ENCODE measurements around the gene TENM3.

TENM3 gene

DNA sequence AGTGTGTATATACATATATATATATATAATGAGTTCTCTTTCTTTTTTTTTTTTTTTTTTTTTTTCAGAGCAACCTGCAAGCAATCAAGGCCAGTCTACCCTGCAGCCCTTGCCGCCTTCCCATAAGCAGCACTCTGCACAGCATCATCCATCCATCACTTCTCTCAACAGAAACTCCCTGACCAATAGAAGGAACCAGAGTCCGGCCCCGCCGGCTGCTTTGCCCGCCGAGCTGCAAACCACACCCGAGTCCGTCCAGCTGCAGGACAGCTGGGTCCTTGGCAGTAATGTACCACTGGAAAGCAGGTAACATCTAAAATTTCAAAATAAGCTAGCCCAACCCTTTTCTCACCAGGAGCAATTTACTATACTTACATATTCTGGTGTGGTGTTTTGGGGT lies 357.7 kb downstream of the TENM3 start:
- no peak for DNase-seq
- CTCF ChIA-PET, result no interaction called here
- no peaks in the 10 kb centered on the region for H3K36me3 Mint-ChIP-seq
- no peaks in the 10 kb centered on the region for H3K4me1 Mint-ChIP-seq
- H3K9me3 Mint-ChIP-seq, result no peaks in the 10 kb centered on the region
- H3K27me3 Mint-ChIP-seq, result no peaks in the 10 kb centered on the region
- no peak overlapping the region for H3K4me3 Mint-ChIP-seq
- no peak overlapping the region for H3K27ac Mint-ChIP-seq

DNA sequence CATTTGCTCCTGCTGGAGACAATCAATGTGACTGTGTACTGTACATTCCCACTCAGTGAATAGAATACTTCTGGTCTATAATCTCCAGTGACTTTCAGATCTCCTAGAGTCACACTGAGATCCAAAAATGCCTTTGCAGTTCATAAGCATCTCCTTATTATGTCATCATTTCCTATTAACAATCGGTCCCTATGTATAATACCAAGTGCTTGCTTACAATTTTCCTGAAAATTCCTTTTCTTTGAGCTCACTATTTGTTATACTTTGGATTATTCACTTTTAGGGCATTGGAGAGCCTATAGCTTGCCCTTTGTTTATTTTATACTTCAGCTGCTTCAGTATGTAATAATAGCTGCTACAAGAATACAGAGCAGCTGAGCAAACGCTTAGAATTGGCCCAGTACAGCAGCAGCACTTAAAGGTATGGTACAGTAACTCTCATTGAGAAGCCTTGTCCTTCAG lies 361.0 kb downstream of the TENM3 start:
- H3K27ac Mint-ChIP-seq, result no peak overlapping the region
- H3K36me3 Mint-ChIP-seq, result no peaks in the 10 kb centered on the region
- H3K4me1 Mint-ChIP-seq, result no peaks in the 10 kb centered on the region
- H3K27me3 Mint-ChIP-seq, result no peaks in the 10 kb centered on the region
- CTCF ChIA-PET, result no interaction called here
- H3K9me3 Mint-ChIP-seq, result no peaks in the 10 kb centered on the region
- DNase-seq, result no peak
- no peak overlapping the region for H3K4me3 Mint-ChIP-seq

DNA sequence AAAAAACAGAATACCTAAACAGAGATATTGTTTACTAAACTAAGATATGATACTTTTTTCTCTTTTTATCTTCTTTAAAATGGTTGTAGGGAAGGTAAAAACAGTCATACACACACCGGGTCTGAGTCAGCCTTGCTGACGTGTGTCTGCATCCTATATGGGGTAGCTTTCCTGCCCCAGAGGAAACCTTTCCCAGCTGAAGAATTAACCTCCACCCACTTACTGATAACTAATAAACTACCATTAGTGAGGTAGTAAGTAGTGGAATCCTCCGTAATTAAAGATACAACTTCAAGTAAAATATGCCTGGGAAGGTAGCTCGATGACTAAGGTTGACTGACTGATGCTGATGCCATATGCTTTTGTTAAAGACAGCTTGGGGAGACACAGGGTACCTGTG lies 361.8 kb downstream of the TENM3 start:
- no peaks in the 10 kb centered on the region for H3K36me3 Mint-ChIP-seq
- CTCF ChIA-PET, result no interaction called here
- DNase-seq, result no peak
- H3K27me3 Mint-ChIP-seq, result no peaks in the 10 kb centered on the region
- no peak overlapping the region for H3K27ac Mint-ChIP-seq
- H3K4me1 Mint-ChIP-seq, result no peaks in the 10 kb centered on the region
- no peak overlapping the region for H3K4me3 Mint-ChIP-seq
- H3K9me3 Mint-ChIP-seq, result no peaks in the 10 kb centered on the region

GRCh38 chr4:182608525-182608924 lies 365.3 kb downstream of the TENM3 start:
- H3K9me3 Mint-ChIP-seq, result no peaks in the 10 kb centered on the region
- H3K4me3 Mint-ChIP-seq, result no peak overlapping the region
- DNase-seq, result no peak
- no peaks in the 10 kb centered on the region for H3K36me3 Mint-ChIP-seq
- H3K27me3 Mint-ChIP-seq, result no peaks in the 10 kb centered on the region
- no peak overlapping the region for H3K27ac Mint-ChIP-seq
- CTCF ChIA-PET, result no interaction called here
- H3K4me1 Mint-ChIP-seq, result no peaks in the 10 kb centered on the region

DNA sequence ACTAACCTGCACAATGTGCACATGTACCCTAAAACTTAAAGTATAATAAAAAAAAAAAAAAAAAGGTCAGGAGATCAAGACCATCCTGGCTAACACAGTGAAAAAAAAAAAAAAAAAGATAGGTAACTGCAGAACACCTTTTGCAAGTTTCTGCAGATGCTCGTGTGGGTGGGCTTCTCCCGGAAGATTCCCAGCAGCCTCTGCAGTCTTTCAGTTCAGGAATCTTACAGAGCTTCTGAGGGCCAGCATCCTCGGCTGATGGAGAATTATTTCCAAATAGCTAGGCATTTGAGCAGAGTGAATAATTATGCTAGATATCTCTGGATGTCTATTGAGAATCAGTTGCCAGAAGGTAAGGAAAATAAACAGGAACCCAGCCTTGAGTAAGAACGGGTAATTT lies 373.3 kb downstream of the TENM3 start:
- Mint-ChIP-seq H3K4me3 (no peak overlapping the region), H3K4me1 (no peaks in the 10 kb centered on the region), H3K27ac (no peak overlapping the region), H3K27me3 (peaks cover 4% of the 10 kb centered on the region), H3K36me3 (no peaks in the 10 kb centered on the region), H3K9me3 (no peaks in the 10 kb centered on the region)
- no peak for DNase-seq
- CTCF ChIA-PET, result no interaction called here

DNA sequence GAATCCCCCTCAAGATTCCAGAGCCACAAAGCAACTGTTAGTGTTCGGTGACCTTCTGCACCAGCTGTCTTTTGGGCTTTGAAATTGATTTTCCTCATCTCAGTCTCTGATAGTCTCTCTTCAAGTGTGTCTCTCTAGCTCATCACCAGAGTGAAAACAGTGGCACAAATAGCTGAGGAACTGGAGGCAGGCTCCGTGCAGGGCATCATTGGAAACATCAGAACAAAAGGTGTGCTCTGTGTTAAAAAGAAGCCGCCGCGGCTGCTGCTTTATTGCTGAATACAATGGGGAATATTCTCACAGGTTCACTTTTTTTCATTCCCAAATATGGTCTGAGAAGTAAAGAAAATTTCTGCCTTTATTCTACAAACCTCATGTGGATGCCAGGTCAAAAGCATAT lies 376.5 kb downstream of the TENM3 start:
- H3K27me3 Mint-ChIP-seq, result peaks cover 2% of the 10 kb centered on the region
- H3K9me3 Mint-ChIP-seq, result no peaks in the 10 kb centered on the region
- no peaks in the 10 kb centered on the region for H3K36me3 Mint-ChIP-seq
- CTCF ChIA-PET, result no interaction called here
- no peak overlapping the region for H3K4me3 Mint-ChIP-seq
- no peak overlapping the region for H3K27ac Mint-ChIP-seq
- no peaks in the 10 kb centered on the region for H3K4me1 Mint-ChIP-seq
- DNase-seq, result no peak

DNA sequence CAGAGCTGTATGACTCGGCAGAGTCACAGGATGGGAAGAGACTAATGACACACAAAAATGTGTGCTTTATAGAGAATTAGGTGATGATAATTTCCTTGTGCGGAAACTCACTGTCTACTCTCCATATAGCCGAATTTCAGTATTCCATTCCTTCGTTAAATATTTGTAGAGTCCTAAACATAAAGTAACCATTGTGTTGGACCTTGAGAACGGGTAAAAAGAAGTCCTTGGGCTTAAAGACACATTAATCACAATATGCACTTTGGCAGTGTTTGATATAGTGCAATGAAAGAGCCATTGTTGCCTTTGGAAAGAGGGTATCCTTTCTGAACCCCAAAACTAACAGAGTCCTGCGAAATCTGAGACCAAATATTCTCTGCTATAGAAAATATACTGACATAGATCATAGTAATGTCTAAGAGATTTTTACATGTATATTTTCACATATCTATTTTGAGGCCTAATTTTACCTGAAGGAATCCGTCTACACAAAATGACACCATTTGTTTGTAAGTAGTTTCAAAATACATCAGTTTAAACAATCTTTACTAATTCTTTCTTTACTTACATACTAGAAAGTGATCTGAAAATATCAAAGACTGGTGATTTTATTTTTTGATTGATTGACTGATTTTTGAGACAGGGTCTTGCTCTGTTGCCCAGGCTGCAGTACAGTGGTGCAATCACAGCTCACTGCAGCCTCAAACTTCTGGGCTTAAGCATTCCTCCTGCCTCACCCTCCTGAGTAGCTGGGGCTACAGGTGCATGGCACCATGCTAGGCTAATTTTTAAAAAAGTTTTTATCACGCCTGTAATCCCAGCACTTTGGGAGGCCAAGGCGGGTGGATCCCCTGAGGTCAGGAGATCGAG lies 377.1 kb downstream of the TENM3 start:
- Mint-ChIP-seq H3K9me3 (no peaks in the 10 kb centered on the region), H3K36me3 (no peaks in the 10 kb centered on the region)
- CTCF ChIA-PET, result no interaction called here

DNA sequence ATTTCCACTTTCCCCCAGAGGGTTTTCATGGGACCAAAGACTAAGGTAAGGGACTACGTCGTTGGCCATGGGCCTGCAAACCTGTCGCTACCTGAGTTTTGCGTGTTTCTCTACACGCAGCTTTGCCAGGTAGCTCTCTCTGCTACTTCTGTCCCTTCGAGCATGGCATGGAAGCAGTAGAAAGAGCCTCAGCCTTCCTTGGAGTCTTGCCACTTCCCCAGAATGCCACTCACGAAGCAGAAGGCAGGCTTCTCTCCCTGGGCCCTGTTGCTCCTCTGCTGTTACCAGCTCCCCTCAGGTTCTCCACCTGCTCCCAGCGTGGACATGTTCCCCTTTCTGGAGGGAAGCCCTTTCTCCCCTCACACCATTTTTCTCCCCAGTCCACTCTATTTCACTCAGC lies 381.1 kb downstream of the TENM3 start:
- H3K4me3 Mint-ChIP-seq, result no peak overlapping the region
- no peak overlapping the region for H3K27ac Mint-ChIP-seq
- no peaks in the 10 kb centered on the region for H3K4me1 Mint-ChIP-seq
- CTCF ChIA-PET, result no interaction called here
- no peaks in the 10 kb centered on the region for H3K9me3 Mint-ChIP-seq
- H3K36me3 Mint-ChIP-seq, result no peaks in the 10 kb centered on the region
- no peaks in the 10 kb centered on the region for H3K27me3 Mint-ChIP-seq
- no peak for DNase-seq

More for the DNA sequence above, 377.1 kb downstream of the TENM3 start:
- H3K27ac Mint-ChIP-seq, result no peak overlapping the region
- H3K27me3 Mint-ChIP-seq, result no peaks in the 10 kb centered on the region
- DNase-seq, result no peak
- H3K4me1 Mint-ChIP-seq, result no peaks in the 10 kb centered on the region
- no peak overlapping the region for H3K4me3 Mint-ChIP-seq

GRCh38 chr4:182625193-182625592 lies 382.0 kb downstream of the TENM3 start:
- Mint-ChIP-seq H3K36me3 (no peaks in the 10 kb centered on the region), H3K9me3 (no peaks in the 10 kb centered on the region), H3K27me3 (no peaks in the 10 kb centered on the region), H3K4me1 (no peaks in the 10 kb centered on the region), H3K4me3 (no peak overlapping the region), H3K27ac (no peak overlapping the region)
- CTCF ChIA-PET, result no interaction called here
- DNase-seq, result no peak

DNA sequence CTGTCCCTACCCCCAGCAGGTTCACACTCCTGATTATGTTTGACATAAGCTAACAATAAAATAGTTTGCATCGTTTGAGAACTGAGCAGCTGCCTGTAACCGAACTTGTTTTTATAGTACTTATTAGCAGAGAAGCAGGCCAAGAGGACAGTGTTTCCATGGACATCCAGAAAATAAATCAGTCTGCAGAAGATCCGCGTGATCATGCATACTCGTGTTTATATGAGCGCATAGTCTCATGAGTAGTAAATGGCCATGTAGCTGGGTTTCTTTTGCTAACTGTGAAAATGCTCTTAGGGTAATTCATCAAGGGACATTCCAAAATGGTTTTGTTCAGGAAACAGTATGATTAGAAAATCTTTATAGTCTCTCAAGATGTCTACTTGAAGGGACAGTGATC lies 384.8 kb downstream of the TENM3 start:
- H3K36me3 Mint-ChIP-seq, result no peaks in the 10 kb centered on the region
- H3K4me1 Mint-ChIP-seq, result no peaks in the 10 kb centered on the region
- H3K4me3 Mint-ChIP-seq, result no peak overlapping the region
- H3K9me3 Mint-ChIP-seq, result no peaks in the 10 kb centered on the region
- CTCF ChIA-PET, result no interaction called here
- no peak overlapping the region for H3K27ac Mint-ChIP-seq
- H3K27me3 Mint-ChIP-seq, result no peaks in the 10 kb centered on the region
- DNase-seq, result no peak

DNA sequence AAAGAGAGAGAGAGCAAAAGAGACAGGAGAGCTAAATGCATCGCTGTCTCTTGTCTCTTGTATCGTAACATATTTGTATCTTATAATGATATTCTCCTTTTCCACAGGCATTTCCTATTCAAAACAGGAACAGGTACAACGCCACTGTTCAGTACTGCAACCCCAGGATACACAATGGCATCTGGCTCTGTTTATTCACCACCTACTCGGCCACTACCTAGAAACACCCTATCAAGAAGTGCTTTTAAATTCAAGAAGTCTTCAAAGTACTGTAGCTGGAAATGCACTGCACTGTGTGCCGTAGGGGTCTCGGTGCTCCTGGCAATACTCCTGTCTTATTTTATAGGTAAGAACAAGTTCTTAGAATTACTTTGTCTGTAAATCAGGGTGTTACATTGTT lies 385.3 kb downstream of the TENM3 start:
- no peak for DNase-seq
- Mint-ChIP-seq H3K27me3 (no peaks in the 10 kb centered on the region), H3K27ac (no peak overlapping the region), H3K9me3 (no peaks in the 10 kb centered on the region), H3K4me1 (no peaks in the 10 kb centered on the region), H3K36me3 (no peaks in the 10 kb centered on the region), H3K4me3 (no peak overlapping the region)
- CTCF ChIA-PET, result no interaction called here

DNA sequence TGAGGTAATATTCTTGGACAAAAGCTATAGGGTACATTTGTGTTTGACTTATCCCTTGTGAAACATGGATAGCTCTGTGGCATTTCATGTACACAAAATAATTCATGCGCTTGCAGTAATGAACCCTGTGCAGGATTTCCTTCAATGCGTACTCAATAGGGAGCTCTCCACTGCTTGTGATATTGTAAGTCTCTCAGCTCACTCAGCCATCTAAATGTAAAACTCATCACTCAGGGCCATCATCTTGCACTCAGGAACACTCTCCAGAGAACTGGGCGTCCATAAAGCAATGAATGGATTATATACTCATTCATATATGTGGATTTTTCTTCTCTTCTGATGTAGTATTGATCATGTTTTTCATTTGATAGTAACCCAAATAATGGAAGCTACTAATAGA lies 385.9 kb downstream of the TENM3 start:
- no peaks in the 10 kb centered on the region for H3K4me1 Mint-ChIP-seq
- no peaks in the 10 kb centered on the region for H3K27me3 Mint-ChIP-seq
- CTCF ChIA-PET, result no interaction called here
- no peak overlapping the region for H3K27ac Mint-ChIP-seq
- no peak overlapping the region for H3K4me3 Mint-ChIP-seq
- no peaks in the 10 kb centered on the region for H3K9me3 Mint-ChIP-seq
- no peaks in the 10 kb centered on the region for H3K36me3 Mint-ChIP-seq
- DNase-seq, result no peak

GRCh38 chr4:182640491-182640890 lies 397.3 kb downstream of the TENM3 start:
- DNase-seq, result no peak
- Mint-ChIP-seq H3K27ac (no peak overlapping the region), H3K4me1 (no peaks in the 10 kb centered on the region), H3K36me3 (no peaks in the 10 kb centered on the region), H3K27me3 (no peaks in the 10 kb centered on the region), H3K9me3 (no peaks in the 10 kb centered on the region), H3K4me3 (no peak overlapping the region)
- CTCF ChIA-PET, result no interaction called here

DNA sequence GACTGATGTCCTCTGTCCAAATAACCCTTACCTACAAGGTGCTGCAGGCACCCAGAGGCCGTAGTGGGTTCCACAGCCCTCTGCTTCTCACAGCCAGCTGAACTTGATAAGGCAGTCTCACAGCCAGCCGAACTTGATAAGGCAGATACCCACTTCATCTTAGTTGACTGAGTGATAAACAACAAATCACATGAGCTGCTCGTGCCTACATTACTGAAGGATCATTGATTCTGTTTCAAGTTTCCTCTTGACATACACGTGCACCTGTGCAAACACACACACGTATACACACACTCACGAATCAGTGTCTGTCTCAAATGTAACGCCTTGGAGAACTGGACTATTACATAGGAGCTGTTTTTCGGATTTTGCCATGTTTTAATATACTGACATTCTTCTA lies 397.7 kb downstream of the TENM3 start:
- CTCF ChIA-PET, result no interaction called here
- Mint-ChIP-seq H3K9me3 (no peaks in the 10 kb centered on the region), H3K4me3 (no peak overlapping the region), H3K27me3 (no peaks in the 10 kb centered on the region), H3K27ac (no peak overlapping the region), H3K36me3 (no peaks in the 10 kb centered on the region), H3K4me1 (no peaks in the 10 kb centered on the region)
- DNase-seq, result no peak

DNA sequence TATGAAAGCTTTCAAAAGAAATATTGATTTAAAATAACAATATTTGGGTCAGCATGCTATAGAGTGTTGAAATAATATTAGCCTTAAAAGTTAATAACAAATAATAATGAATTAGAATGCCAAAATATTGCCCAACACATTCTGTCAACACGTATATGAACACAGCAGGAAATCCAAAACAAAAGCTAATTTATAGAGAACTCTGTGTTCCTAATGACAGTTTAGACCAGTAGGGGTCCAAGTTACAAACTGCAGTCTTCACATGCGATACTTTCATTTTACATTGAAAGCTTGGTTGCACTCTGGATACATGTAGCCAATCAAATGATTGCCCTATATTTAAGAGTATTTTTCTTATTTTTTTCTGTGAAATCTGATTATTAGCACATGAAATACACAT lies 399.6 kb downstream of the TENM3 start:
- DNase-seq, result no peak

More for the DNA sequence above, 399.6 kb downstream of the TENM3 start:
- CTCF ChIA-PET, result no interaction called here
- H3K4me3 Mint-ChIP-seq, result no peak overlapping the region
- H3K27ac Mint-ChIP-seq, result no peak overlapping the region
- no peaks in the 10 kb centered on the region for H3K27me3 Mint-ChIP-seq
- no peaks in the 10 kb centered on the region for H3K9me3 Mint-ChIP-seq
- H3K4me1 Mint-ChIP-seq, result no peaks in the 10 kb centered on the region
- no peaks in the 10 kb centered on the region for H3K36me3 Mint-ChIP-seq
